Measurements from ENCODE around the gene MAP3K19. TPM values are rescaled to one million over a fixed set of nuclear protein-coding genes. Genes with fewer than 3 reads are reported as not detected.
A peak's percentile ranks its signal among the peaks of the same experiment; 100 is the strongest.
"Not testable (repeated sequence)": the region's sequence is repeated elsewhere in the genome, so short reads cannot be mapped to it uniquely, and the experiment has no call there.

MAP3K19 gene
- polyA plus RNA-seq, 3 donors = 0.30 to 1.1 (median 0.36) TPM

DNA sequence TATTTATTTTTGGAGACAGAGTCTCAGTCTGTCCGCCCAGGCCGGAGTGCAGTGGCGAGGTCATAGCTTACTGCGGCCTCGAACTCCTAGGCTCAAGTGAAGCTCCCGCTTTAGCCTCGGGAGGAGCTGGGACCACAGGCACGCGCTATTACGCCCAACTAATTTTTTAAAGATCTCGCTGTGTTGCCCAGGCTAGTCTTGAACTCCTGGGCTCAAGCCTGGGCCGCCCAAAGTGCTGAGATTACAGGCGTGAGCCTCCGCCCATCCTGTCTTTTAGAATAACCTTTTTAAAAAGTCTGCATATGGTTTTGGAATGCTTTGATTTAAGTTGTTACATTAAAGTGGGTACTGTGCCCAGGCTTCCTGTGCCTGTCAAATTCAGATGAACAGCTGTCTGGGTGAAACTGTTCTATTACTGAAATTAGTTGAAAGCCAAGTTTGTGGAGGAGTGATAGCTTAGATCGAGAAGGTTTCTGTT, 5.8 kb upstream of the MAP3K19 start:
- DNase-seq = no peak

DNA sequence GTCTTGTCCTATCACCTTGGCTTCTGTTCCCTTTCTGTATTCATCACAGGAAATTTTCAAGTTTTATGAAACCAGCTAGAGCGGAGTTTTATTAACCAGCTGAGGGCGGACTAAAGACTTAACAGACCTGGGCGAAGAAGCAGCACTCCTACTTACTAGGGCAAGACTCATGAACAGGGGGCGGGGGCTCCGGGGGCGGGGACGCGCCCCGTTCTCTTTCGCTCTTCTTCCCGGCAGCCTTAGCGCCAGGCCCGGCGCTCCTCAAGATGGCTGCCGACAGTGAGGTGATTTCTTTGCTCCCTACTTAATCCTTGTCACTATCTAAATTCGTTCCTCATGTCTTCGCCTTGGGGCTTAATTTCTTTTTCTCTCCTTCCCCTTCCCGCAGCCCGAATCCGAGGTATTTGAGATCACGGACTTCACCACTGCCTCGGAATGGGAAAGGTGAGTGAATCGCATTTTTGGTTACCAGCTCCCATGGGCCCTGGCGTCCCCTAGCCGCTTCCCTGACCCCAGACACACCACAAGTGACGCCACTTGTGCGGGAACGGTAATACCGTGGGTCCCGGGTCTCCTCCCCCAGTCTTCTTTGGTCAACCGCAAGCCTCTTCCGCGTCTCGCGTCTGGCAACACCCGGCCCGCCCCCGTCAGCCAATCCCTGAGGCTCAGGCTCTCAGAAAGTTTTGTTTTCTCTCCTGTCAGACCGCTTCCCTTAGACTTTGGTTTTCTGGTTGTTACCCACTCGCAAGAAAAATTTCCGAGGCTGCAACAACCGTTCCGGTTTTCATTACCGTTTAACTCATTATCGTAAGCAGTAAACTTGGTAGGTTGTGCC, 5.0 kb upstream of the MAP3K19 start, which contains the start of gene RAB3GAP1:
RAB3GAP1 (plus strand) TSS at position 251 of the 835 bp plus-strand sequence; CDS start at position 267, 16 bp downstream.
- peak; percentile 85 for DNase-seq

GRCh38 chr2:135050684-135051083, 3.4 kb upstream of the MAP3K19 start:
- DNase-seq = no peak

- DNase-seq = no peak
Measured at GRCh38 chr2:135050132-135050531, 2.9 kb upstream of the MAP3K19 start.

GRCh38 chr2:135048122-135048521, 875 bp upstream of the MAP3K19 start:
- DNase-seq = no peak

DNA sequence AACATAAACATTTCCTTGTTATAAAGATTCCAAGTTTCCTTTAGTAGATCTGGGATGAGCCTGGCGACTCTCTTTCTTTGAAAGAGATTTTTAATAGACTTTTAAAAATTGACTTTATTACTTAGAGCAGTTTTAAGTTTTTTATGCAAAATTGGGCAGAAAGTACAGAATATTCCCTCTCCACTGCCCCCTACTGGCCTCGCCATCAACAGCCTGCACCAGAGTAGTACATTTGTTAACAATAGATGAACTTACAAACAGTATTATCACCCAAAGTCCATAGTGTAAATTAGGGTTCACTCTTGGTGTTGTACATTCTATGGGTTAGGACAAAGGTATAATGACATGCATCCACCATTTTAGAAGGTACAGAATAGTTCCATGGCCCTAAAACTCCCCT, 3.9 kb downstream of the MAP3K19 start:
- DNase-seq = no peak

DNA sequence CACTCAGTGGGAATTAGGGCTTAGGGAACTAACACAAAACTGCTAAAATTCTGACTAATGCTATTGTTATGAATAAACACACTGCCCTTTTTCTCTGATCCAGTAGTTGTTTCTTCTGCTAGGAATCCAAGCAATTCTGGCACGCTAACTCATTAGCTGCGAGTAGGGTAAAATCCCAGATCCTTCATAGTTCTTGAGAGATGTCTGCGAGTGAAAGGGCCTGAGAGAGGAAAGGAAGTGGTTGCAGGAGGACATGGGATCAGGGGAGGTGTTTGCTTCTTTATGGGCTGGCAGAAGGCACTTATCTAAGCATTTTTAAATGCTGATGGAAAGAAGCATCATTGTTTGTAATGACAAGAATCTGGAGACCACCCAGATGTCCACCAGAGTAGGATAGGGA, 9.4 kb downstream of the MAP3K19 start:
- DNase-seq = no peak

DNA sequence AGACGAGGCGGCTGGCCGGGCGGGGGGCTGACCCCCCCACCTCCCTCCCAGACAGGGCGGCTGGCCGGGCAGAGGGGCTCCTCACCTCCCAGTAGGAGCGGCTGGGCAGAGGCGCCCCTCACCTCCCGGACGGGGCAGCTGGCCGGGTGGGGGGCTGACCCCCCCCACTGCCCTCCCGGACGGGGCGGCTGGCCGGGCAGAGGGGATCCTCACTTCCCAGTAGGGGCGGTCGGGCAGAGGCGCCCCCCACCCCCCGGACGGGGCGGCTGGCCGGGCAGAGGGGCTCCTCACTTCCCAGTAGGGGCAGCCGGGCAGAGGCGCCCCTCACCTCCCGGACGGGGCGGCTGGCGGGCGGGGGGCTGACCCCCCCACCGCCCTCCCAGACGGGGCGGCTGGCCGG, 14.0 kb downstream of the MAP3K19 start:
- not testable (repeated sequence) for DNase-seq

GRCh38 chr2:135030826-135031225, 16.4 kb downstream of the MAP3K19 start:
- peak; percentile 51 for DNase-seq

DNA sequence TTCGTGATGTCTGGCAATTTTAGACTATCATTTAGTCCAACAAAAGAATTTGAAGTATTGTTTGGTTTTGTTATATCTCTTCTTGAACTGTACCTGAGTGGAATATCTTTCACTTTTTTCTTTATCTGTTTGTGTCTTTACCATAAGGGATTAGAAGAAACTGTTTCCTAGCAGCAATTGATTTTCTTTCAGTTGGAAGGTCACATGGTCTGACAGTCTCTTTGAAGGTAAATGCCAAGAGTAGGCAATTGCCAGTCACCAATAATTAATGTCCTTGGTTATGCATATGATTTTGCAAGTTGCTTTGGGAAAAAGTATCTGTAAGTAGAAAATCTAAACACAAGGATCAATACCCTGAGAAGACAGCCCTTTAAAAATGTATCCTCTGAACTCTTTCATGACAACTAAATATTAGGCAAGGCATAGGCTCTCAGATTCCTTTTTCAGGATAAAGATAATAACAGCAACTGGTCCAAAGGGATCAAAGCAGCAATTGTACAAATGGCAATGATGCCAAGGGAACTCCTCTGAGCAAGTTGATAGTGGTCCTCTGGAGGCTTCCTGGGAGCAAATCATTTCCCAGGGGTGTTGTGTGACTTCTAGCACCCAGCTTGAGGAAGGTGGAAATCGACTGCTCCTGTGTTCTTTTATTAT, 17.6 kb downstream of the MAP3K19 start:
- DNase-seq = no peak

GRCh38 chr2:135023886-135024485, 23.3 kb downstream of the MAP3K19 start:
- DNase-seq = no peak

GRCh38 chr2:135022952-135023880, 24.0 kb downstream of the MAP3K19 start:
- DNase-seq = no peak

DNA sequence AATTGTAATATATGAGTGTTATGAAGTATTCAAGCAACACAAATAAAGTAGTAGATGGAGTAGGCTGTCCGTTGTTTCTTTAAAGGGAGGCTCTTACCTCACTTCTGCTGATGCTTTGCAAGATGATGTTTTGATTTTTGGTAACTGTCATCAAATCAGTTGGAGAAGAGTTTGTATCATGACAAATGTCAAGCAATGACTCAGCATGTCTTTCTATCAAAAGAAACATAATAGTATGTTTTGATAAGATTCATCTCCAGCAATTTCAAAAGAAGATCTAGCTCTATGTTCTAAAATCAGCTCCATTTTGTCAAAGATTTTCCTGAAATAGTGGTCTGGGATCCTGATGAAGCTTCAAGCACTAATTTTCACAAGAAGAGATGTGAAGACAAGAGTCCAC, 25.6 kb downstream of the MAP3K19 start:
- no peak for DNase-seq

- DNase-seq = no peak
Measured at GRCh38 chr2:135011633-135012032, 35.6 kb downstream of the MAP3K19 start.

DNA sequence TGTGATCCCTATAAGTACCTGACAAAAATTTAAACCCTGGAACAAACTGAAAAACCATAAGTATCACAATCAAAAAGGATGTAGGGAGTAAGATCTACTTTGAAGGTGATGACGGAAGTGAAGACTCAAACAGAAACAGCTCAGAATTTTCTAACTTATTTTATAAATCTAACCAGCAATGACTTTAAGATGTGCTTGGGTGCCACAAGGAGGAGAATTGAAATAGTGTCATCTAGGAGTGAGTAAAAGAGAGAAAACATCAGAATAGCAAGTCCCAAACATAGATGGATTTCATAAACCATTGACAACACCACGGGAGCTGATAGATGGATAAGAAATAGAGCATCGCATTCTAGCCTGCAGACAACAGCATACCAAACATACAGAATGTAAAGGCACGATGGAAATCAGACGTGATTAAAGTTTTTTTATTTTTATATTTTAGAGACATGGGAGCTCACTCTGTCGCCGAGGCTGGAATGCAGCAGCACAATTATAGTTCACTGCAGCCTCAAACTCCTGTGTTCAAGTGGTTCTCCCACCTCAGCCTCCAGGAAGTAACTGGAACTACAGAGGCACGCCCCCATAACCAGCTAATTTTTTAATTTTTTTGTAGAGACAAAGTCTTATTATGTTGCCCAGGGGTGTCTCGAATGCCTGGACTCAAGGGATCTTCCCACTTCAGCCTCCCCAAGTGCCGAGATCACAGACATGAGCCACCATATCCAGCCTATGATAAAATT, 36.9 kb downstream of the MAP3K19 start:
- no peak for DNase-seq

GRCh38 chr2:135009339-135009738, 37.9 kb downstream of the MAP3K19 start:
- no peak for DNase-seq

- DNase-seq = no peak
Measured at GRCh38 chr2:135005753-135006152, 41.5 kb downstream of the MAP3K19 start.

DNA sequence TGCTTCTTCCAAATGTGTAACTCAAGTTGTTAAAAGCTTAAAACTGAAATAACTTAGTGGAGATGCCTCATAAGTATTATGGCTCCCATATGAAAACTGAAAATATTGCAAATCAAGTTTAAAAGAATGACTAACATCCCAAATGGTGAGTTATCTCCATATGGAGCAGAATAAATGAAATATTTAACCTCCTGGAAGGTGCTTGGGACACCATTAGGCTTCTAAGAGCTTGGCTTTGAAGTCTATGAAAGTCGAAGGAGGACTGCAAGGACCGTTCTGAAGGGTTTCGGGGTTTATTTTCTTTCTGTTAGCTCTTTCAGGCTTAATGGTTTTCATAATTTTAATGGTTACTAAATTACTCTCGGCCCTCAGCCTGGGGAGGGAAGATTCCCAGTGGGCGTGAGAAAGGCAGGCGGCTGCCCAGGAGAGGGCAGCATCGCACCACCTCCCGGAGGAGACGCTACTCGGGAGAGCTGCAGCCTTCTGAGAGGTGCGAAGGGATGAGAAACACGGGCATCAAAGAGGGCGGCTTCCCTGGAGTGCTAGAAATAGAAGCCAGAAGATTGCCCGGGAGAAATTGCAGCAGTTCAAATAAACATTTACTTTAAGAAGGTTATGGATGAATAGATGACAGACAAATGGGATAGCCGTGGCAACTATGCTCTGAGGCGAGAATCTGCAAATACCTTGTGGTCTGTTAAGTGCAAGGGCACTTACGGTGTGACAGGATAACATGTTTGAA, 43.1 kb downstream of the MAP3K19 start:
- peak; percentile 45 for DNase-seq

DNA sequence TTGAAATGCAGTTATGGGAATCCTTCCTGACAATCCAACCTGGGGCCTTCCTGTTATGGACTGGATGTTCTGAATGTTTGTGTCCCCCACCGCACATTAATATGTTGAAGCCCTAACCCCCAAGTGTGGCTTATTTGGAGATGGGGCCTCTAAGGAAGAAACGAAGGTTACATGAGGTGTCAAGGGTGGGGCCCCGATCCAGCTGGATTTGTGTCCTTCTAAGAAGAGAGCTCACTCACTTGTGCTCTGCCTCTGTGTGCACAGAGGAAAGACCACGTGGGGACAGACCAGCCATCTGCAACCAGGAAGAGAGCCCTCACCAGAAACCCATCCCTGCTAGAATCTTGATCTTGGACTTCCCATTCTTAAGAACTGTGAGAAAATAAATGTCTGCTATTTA, 44.4 kb downstream of the MAP3K19 start:
- no peak for DNase-seq

DNA sequence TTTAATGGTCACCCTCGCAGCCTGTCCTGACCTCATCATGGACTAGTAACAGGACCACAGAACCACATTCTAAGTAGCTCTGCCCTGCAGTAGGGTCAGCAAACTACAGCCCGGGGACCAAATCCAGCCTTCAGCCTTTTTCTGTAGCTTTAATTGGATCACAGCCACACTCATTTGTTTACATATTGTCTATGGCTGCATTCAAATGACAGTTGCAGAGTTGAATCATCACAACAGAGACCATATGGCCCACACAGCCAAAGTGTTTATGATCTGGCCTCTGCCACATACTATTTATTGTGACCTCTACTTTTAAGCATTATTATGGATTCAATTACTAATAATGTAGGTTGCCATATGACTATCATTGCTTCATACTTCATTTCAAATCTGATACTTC, 47.7 kb downstream of the MAP3K19 start:
- DNase-seq = no peak
